ENCODE results near the gene PLA2G6.

PLA2G6 gene

DNA sequence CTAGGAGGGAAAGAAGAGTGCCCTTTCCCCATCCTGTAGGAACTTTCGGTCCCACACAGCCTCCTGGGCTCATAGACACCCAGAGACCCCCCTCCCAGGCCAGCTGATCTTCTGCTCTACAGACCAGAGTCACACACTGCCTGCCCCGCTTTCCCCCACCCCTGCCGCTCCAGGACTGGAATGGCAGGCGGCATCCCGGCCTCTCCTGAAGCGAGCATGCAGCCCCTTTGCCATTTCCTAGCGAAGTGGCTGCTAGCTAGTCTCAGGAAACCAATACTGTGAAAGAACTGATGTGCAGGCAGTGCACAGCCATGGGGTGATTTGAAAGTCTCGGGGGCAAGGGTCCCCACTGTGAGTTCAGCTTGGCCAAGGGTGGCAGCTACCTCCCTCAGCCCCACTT lies 116.1 kb downstream of the PLA2G6 start:
- Histone ChIP-seq H3K9ac (ENCODE audit: low read depth, low read length) (no peak overlapping the region), H3K9me3 (ENCODE audit: insufficient read depth, low read length, severe bottlenecking) (no peaks in the 10 kb centered on the region)
- TF ChIP-seq EZH2 (IDR thresholded peaks at IDR 0.05; ENCODE audit: borderline replicate concordance, low read depth, low read length, severe bottlenecking) = no peak
- no peak for TF ChIP-seq CTCF (IDR thresholded peaks at IDR 0.05; ENCODE audit: borderline replicate concordance, extremely low read depth, low read length, poor library complexity, severe bottlenecking)

GRCh38 chr22:38062791-38063190 lies 118.8 kb downstream of the PLA2G6 start:
- ATAC-seq (ENCODE audit: insufficient read depth, low read depth) (no peak), DNase-seq (no peak)
- no peaks in the 10 kb centered on the region for H4K20me1 ChIP-seq (ENCODE audit: insufficient read depth, low read length)
- H3K4me3 ChIP-seq (ENCODE audit: low read depth in 1 of 2, low read length in 2 of 2) = no peak overlapping the region
- no peaks in the 10 kb centered on the region for H3K9me3 ChIP-seq (ENCODE audit: insufficient read depth, low read length, severe bottlenecking)
- H3K9ac ChIP-seq (ENCODE audit: low read depth, low read length) = no peak overlapping the region
- H3K79me2 ChIP-seq (ENCODE audit: insufficient read depth, low read length) = no peaks in the 10 kb centered on the region
- peaks cover 7% of the 10 kb centered on the region for H3K27me3 ChIP-seq (ENCODE audit: insufficient read depth, low read length, poor library complexity)
- TF ChIP-seq EZH2 (IDR thresholded peaks at IDR 0.05; ENCODE audit: borderline replicate concordance, low read depth, low read length, severe bottlenecking) (no peak), CTCF (IDR thresholded peaks at IDR 0.05; ENCODE audit: borderline replicate concordance, extremely low read depth, low read length, poor library complexity, severe bottlenecking) (no peak)
- no peak overlapping the region for H3K4me2 ChIP-seq (ENCODE audit: insufficient read depth, low read length)
- H3K36me3 ChIP-seq (ENCODE audit: insufficient read depth, low read length) = no peaks in the 10 kb centered on the region
- H2AFZ ChIP-seq (ENCODE audit: low read depth, low read length) = no peak overlapping the region
- no peak overlapping the region for H3K27ac ChIP-seq (ENCODE audit: low read length)
- no peaks in the 10 kb centered on the region for H3K4me1 ChIP-seq (ENCODE audit: insufficient read depth, low read length)

More for the DNA sequence above, 116.1 kb downstream of the PLA2G6 start:
- H3K27ac ChIP-seq (ENCODE audit: low read length) = no peak overlapping the region
- DNase-seq (no peak), ATAC-seq (ENCODE audit: insufficient read depth, low read depth) (no peak)
- H3K4me1 ChIP-seq (ENCODE audit: insufficient read depth, low read length) = no peaks in the 10 kb centered on the region
- H4K20me1 ChIP-seq (ENCODE audit: insufficient read depth, low read length) = no peaks in the 10 kb centered on the region
- H3K27me3 ChIP-seq (ENCODE audit: insufficient read depth, low read length, poor library complexity) = peaks cover 4% of the 10 kb centered on the region
- H3K4me2 ChIP-seq (ENCODE audit: insufficient read depth, low read length) = no peak overlapping the region
- H3K4me3 ChIP-seq (ENCODE audit: low read depth in 1 of 2, low read length in 2 of 2) = no peak overlapping the region
- H3K36me3 ChIP-seq (ENCODE audit: insufficient read depth, low read length) = no peaks in the 10 kb centered on the region
- no peaks in the 10 kb centered on the region for H3K79me2 ChIP-seq (ENCODE audit: insufficient read depth, low read length)
- no peak overlapping the region for H2AFZ ChIP-seq (ENCODE audit: low read depth, low read length)
